ENCODE results near the gene SF3A2. TPM values are rescaled to one million over a fixed set of nuclear protein-coding genes. Genes with fewer than 3 reads are reported as not detected.

The SF3A2 gene
- total RNA-seq, 1 donor from 2014 or later = 156 TPM

DNA sequence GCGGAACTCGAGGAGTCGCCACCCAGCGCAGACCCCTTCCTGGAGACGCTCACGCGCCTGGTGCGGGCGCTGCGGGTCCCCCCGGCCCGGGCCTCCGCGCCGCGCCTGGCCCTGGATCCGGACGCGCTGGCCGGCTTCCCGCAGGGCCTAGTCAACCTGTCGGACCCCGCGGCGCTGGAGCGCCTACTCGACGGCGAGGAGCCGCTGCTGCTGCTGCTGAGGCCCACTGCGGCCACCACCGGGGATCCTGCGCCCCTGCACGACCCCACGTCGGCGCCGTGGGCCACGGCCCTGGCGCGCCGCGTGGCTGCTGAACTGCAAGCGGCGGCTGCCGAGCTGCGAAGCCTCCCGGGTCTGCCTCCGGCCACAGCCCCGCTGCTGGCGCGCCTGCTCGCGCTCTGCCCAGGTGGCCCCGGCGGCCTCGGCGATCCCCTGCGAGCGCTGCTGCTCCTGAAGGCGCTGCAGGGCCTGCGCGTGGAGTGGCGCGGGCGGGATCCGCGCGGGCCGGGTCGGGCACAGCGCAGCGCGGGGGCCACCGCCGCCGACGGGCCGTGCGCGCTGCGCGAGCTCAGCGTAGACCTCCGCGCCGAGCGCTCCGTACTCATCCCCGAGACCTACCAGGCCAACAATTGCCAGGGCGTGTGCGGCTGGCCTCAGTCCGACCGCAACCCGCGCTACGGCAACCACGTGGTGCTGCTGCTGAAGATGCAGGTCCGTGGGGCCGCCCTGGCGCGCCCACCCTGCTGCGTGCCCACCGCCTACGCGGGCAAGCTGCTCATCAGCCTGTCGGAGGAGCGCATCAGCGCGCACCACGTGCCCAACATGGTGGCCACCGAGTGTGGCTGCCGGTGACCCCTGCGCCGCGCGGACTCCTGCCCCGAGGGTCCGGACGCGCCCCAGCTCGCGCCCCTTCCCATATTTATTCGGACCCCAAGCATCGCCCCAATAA lies 14.8 kb downstream of the SF3A2 start:
- Mint-ChIP-seq H3K4me1 (ENCODE audit: low read depth) (peaks cover 3% of the 10 kb centered on the region), H3K9me3 (ENCODE audit: low read depth) (no peaks in the 10 kb centered on the region), H3K4me3 (ENCODE audit: low read depth) (no peak overlapping the region), H3K27ac (no peak overlapping the region), H3K36me3 (ENCODE audit: insufficient read depth) (no peaks in the 10 kb centered on the region), H3K27me3 (peaks cover 4% of the 10 kb centered on the region)
- no peak for DNase-seq (ENCODE audit: low spot score, unreplicated experiment)
- TF ChIP-seq, protein P1, sequence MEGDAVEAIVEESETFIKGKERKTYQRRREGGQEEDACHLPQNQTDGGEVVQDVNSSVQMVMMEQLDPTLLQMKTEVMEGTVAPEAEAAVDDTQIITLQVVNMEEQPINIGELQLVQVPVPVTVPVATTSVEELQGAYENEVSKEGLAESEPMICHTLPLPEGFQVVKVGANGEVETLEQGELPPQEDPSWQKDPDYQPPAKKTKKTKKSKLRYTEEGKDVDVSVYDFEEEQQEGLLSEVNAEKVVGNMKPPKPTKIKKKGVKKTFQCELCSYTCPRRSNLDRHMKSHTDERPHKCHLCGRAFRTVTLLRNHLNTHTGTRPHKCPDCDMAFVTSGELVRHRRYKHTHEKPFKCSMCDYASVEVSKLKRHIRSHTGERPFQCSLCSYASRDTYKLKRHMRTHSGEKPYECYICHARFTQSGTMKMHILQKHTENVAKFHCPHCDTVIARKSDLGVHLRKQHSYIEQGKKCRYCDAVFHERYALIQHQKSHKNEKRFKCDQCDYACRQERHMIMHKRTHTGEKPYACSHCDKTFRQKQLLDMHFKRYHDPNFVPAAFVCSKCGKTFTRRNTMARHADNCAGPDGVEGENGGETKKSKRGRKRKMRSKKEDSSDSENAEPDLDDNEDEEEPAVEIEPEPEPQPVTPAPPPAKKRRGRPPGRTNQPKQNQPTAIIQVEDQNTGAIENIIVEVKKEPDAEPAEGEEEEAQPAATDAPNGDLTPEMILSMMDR (IDR thresholded peaks at IDR 0.05; ENCODE audit: unreplicated experiment) = no peak

DNA sequence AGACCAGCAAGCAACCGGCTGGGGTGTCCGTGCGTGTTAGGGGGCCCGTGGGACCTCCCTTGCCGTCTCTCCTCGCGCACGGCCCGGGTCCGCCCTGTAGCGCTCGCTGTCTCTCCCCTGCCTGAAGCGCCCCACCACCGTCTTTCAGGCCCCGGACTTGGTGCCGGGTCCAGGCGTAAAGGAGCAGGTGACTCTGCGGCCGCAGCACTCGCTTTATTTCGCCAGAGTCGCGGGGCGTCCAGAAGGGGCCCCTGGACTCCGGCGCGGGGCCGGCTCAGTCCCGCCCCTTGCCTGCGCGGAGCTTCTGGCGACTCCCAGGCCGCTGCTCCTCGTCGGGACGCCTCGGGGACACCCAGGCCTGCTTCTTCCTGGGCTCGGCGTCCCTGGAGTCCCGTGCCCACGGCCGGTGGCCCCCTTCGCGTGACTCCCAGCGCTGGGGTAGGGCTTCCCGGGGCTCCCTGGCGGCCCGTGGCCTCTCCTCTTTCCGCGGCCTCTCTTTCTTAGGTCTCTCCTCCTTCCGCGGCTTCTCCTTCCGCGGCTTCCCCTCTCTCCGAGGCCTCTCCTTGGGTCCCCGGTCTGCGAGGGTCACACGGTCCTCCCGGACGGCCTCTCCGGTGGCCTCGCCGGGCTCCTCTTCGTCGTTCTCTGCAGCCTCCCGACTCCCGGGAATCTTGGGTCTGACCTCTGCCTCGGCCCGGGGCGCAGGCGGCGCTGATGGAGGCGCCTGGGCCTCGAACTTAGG lies 15.6 kb downstream of the SF3A2 start:
- Mint-ChIP-seq H3K27me3 (peaks cover 4% of the 10 kb centered on the region), H3K4me3 (ENCODE audit: low read depth) (no peak overlapping the region), H3K27ac (no peak overlapping the region), H3K9me3 (ENCODE audit: low read depth) (no peaks in the 10 kb centered on the region), H3K36me3 (ENCODE audit: insufficient read depth) (no peaks in the 10 kb centered on the region), H3K4me1 (ENCODE audit: low read depth) (peaks cover 3% of the 10 kb centered on the region)
- no peak for DNase-seq (ENCODE audit: low spot score, unreplicated experiment)
- TF ChIP-seq, protein P1 (IDR thresholded peaks at IDR 0.05; ENCODE audit: unreplicated experiment) = no peak

DNA sequence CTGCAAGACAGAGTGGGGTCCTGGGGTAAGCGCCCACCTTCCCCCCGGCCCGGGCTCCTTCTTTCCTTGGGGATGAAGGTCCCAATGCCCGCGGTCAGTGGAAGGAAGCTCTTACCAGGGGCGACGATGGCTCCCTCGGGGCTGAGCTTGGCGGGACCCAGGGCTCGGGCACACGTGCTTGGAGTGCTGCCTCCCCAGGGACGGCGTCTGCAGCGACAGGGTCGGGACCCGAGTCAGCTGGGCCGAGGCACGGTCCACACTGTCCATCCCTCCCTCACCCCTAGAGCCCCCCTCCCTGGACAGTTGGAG lies 16.1 kb downstream of the SF3A2 start:
- DNase-seq (ENCODE audit: low spot score, unreplicated experiment) = no peak
- TF ChIP-seq, protein P1 (IDR thresholded peaks at IDR 0.05; ENCODE audit: unreplicated experiment) = no peak
- Mint-ChIP-seq H3K36me3 (ENCODE audit: insufficient read depth) (no peaks in the 10 kb centered on the region), H3K9me3 (ENCODE audit: low read depth) (no peaks in the 10 kb centered on the region), H3K4me3 (ENCODE audit: low read depth) (no peak overlapping the region), H3K4me1 (ENCODE audit: low read depth) (peaks cover 3% of the 10 kb centered on the region), H3K27me3 (peaks cover 4% of the 10 kb centered on the region), H3K27ac (no peak overlapping the region)

DNA sequence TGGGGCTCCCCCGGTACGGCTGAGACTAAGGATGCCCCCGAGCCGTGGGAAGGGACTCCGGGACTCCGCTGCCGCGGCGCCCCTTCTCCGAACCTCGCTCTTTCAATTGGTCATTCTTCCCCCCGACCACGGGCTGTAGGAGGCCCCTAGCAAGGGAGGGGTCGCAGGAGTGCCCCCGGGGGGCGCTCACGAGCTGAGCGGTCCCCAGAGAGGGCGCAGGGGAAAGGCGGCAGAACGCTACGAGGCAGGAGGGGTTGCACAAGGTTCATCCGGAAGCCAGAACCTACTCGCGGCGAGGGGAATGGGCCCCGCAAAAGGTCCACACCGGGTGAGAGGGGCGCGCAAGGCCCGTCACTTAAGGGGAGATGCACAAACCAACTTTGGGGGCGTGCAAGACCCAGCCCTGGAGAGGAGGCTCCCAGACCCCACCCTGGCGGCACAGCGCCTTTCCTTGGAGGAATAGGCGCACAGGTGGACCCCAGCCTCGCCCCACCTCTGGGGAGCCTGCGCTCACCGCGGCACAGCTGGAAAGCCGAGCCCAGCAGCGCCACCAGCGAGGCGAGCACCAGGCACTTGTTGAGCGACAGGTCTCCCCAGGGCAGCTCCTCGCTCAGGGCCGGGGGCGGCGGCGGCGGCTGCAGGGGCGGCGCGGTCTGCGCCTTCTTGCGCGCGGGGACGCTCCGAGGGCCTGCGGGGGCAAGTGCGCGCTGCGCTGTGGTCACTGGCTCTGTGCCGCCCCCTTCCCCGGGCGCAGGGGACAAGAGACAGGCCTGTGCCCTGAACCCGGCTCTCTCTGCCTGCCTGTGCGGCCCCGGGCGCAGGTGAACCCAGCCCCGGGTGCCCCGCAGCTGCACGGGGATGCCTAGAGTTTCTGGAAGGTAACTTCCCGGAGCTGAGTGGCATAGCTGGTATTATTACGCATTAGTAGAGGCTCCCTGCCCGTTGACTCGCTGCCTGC lies 16.8 kb downstream of the SF3A2 start:
- DNase-seq (ENCODE audit: low spot score, unreplicated experiment) = no peak
- TF ChIP-seq, protein P1 (IDR thresholded peaks at IDR 0.05; ENCODE audit: unreplicated experiment) = peak; percentile 41
- Mint-ChIP-seq H3K4me1 (ENCODE audit: low read depth) (peaks cover 3% of the 10 kb centered on the region), H3K27me3 (peaks cover 4% of the 10 kb centered on the region), H3K36me3 (ENCODE audit: insufficient read depth) (no peaks in the 10 kb centered on the region), H3K27ac (peak overlapping the region; percentile 21), H3K4me3 (ENCODE audit: low read depth) (peak overlapping the region; percentile 65), H3K9me3 (ENCODE audit: low read depth) (no peaks in the 10 kb centered on the region)
